HG03066 (cell line): Measurements from ENCODE around the gene ALPL.
"Not testable (repeated sequence)": the region's sequence is repeated elsewhere in the genome, so short reads cannot be mapped to it uniquely, and the experiment has no call there.

Source experiments
- ATAC-seq: cut with Tn5 transposase; IDR thresholded peaks from one replicate; pipeline ENCODE4 v1.9.1; 2021; ENCODE audit warnings: low read depth; ENCODE audit not compliant: unreplicated experiment

Gene ALPL

DNA sequence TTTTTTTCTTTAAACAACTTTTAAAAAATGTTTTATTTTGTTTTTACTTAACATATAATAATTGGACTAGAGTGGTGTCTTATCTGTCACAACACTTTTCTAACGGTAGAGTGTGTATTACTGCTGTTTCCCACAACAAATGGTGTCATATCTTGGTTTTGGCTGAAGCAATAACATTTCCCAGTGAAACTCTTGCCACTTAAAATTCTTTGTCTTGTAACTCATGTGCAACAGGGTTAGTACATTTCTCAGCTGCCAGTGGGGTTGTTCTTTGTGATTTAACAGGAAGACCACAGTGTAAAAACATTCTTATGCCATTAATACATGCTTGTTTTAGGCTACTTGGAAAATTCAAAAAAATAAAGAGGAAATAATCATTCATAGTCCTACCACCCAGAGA, 43.5 kb downstream of the ALPL start:
- ATAC-seq: no peak

DNA sequence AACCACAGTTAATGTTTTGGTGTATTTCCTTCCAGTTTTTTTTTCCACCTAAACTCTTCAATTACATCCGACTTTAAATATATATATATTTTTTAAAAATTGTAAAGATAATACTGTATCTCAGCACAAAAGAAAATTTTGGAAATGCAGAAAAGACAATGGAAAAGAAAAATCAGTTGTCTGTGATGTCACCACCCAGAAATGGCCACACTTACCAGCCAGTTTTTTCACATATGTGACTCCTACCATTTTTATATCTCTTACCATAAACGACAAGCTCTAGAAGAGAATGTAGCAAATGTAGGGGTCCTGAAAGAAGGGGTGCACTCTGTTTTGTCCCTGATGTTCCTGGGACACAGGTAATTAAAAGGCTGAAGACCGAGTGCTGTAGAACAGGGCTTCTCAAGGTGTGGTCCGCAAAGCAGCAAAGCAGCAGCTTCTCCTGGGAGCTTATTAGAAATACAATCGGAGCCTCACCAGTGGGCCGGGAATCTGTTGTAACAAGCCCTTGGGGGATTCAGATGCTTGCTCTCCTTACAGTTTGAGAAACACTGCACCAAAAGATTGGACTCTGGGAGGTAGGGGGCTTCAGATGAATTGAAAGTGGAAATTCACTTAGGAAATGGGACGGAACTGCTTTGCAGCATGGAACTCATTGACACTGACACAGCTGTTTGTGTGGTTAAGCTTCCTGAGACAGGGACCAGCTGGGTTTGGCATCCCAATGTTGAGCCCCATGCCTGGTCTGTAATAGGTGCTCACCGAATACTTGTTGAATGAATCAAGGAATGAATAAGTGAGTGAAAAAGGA, 44.1 kb downstream of the ALPL start:
- ATAC-seq: no peak

DNA sequence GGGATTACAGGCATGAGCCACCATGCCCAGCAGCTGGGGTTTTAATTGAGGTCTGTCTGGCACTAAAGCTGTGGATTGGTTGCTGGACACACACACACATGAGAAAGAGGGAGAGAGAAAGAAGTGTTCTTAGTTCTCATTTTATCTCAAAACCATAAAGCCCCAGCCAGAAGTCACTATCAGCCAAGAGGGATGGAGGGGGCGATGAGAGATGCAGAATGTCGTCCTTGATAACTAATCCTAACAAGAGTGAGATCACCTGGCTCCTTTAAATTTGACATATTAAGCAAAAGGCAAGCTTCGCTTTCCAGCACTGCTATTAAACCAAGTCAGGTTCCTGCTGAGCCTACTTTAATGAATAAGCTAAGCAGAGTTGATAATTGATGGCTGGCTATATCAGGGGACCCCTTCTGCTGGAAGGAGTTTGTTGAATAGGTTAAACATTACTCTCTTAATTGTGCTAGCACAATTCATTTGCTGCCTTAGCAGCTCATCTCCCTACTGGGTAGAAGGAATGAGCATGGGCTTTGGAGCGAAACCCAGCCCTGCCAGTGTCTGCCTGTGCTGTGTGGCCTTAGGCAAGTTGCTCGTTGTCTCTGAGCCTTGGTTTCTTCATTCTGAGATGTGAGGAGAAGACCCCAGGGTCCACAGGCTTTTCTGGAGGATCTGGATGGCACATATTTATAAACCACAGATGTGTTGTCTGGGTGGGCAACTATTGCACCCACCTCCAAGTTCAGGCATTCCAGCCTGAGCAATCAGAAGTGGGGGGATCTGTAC, 50.8 kb downstream of the ALPL start:
- no peak for ATAC-seq

DNA sequence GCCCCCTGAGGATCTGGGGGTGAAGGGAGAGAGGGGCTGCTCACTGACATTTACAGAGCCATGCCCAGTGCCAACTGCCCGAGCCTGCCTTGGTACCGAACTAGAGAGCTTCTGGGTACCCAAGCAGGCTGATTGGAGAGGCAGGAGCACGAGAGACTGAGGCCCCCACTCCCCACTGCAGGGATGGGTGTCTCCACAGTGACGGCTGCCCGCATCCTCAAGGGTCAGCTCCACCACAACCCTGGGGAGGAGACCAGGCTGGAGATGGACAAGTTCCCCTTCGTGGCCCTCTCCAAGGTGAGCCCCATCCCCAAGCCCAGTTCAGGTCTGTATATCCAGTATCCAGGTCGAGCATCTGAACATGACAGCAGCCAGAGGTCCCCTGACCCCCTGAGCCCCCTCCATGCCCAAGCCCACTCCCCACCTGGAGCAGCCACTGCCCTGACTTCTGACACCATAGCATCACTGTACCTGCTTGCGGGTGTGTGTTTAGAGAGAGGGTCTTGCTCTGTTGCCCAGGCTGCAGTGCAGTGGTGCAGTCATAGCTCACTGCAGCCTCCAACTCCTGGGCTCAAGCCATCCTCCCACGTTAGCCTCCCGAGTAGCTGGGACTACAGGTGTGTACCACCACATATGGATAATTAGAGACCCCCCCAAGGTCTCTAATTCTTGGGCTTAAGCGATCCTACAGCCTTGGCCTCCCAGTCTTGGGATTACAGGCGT, 51.9 kb downstream of the ALPL start:
- ATAC-seq: no peak

- ATAC-seq: no peak
Observed at GRCh38 chr1:21562896-21563295, 53.7 kb downstream of the ALPL start.

DNA sequence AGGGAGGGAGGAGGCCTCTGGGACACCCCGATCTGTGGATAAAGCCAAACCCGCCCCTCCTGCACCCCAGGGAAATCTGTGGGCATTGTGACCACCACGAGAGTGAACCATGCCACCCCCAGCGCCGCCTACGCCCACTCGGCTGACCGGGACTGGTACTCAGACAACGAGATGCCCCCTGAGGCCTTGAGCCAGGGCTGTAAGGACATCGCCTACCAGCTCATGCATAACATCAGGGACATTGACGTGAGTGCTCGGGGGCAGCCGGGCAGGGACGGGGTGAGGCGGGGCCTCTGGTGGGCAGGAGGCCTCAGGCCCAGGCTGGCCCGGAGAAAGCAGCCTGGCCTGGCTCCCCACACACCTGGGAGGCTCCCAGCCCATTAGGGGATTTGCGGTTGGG, 54.7 kb downstream of the ALPL start:
- ATAC-seq: no peak

GRCh38 chr1:21564521-21565095, 55.4 kb downstream of the ALPL start:
- no peak for ATAC-seq

- no peak for ATAC-seq
Observed at GRCh38 chr1:21565285-21565684, 56.1 kb downstream of the ALPL start.

DNA sequence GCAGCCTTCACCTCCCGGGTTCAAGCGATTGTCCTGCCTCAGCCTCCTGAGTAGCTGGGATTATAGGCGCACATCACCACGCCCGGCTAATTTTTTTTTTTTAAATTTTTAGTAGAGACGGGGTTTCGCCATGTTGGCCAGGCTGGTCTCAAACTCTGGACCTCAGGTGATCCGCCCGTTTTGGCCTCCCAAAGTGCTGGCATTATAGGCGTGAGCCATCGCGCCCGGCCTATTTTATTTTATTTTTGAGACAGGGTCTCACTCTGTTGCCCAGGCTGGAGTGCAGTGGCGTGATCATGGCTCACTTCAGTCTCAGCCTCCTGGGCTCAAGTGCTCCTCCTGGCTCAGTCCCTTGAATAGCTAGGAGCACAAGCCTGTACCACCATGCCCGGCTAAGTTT, 57.1 kb downstream of the ALPL start:
- ATAC-seq: not testable (repeated sequence)

DNA sequence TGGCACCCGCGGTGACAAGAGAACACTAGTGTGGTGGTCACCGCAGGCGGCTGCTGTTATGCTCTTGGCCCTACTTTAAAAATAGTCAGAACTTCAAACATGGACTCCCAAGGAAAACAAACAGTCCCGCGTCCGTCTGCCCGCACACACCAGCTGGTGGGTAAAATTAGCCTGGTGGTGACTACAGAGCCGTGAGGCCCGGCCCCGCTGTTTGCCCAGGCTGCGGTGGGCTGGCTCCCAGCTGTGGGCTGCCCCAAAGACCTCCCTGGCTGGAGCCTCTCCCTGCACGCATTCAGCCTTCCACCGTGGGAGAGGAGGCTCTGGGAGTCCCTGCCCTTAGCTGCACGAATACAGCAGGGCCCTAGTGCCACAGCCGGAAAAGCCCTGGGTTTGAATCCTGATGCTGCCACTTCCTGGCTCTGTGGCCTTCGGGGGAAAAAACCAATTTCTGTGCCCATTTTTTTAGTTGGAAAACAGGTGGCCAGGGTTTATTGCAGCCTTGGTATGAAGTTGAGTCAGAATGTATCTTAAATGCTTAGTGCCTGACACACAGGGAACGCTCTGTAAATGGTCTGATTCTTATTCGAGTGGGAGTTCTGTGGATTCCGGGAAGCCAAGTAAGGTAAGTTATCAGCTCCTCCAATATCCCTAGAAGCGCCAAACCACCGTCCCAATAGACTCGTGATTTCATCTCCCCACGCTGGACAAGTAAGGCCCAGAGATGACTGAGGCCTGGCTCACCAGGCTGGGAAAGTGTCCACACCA, 58.2 kb downstream of the ALPL start:
- no peak for ATAC-seq

DNA sequence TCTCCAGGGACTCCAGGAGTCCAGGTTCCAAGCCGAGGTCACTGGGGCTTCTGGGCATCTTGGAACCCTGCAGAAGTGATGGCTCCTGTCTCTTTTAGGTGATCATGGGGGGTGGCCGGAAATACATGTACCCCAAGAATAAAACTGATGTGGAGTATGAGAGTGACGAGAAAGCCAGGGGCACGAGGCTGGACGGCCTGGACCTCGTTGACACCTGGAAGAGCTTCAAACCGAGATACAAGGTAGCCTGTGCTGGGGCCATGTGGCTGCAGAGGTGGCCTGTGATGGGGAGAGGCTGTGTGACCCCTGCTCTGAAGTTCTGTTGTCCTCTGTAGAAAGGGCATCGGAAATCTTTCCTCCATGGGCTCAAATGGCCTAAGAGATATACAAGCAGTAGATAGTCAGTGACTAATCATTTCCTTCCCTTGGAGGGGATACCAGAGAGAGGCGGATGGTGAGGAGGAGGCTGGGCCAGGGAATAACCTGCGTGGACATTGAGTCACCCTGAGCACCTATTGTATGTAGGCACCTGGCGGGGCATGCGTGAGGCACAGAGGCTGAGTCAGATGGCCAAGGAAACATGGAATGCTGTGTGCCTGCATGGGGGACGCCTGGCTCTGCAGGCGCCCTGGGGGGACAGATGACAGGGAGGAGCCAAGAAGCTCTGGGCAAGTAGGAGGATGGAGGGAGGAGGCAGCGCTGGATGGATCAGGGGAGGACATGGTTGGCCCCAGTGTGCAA, 59.0 kb downstream of the ALPL start:
- no peak for ATAC-seq

- no peak for ATAC-seq
Observed at GRCh38 chr1:21568809-21569385, 59.7 kb downstream of the ALPL start.

DNA sequence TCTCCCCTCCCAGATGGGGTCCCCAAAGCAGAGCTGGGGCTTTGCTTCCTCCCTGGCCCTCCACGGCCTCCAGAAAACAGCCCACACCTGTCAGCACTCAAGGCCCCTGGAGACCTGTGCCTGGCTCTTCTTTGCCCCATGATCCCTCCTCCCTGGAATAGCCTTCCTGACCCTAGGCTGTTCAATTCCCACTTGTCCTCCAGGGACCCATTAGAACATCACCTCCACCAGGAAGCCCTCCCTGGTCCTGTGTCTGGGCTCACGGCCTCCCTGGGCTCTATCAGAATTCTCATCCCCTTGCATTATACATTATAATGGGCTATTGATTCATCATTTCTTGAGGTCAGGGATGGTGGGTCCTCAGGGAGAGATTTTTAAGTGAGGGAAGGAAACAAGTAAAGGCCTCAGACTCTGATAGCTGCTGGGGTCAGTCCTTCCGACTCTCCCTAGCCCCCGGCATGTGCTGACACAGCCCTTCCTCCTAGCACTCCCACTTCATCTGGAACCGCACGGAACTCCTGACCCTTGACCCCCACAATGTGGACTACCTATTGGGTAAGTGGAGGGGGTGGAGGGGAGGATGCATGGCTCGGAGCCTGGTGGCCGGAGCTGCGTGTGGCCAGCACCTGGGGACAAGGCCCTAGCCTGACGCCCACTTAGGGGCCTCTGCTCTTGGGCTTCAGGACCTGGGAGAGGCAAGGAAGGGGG, 60.8 kb downstream of the ALPL start:
- no peak for ATAC-seq

GRCh38 chr1:21570528-21570875, 61.3 kb downstream of the ALPL start:
- ATAC-seq: no peak

GRCh38 chr1:21570885-21571284, 61.7 kb downstream of the ALPL start:
- ATAC-seq: no peak

DNA sequence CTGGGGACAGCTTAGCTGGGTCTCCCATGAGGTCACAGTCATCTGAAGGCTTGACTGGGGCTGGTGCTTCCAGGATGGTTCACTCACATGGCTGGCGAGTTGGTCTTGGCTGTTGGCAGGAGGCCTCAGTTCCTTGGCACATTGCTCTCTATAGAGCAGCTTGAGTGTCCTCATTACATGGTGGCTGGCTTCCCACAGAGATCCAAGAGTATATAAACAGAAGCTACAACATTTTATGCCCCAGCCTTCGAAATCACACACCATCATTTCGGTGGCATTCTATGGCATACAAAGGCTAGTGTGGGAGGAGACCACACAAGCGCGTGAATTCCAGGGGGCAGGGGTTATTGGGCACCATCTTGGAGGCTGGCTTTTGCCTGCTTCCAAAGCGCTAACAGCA, 63.0 kb downstream of the ALPL start:
- ATAC-seq: no peak

GRCh38 chr1:21572735-21573277, 63.6 kb downstream of the ALPL start:
- no peak for ATAC-seq

GRCh38 chr1:21573475-21573874, 64.3 kb downstream of the ALPL start:
- ATAC-seq: no peak
